Pulmonary artery endothelial cell (primary cell): ENCODE results near the gene TRIM14. TPM values are rescaled to one million over a fixed set of nuclear protein-coding genes. Genes with fewer than 3 reads are reported as not detected.
"Not testable (repeated sequence)": the region's sequence is repeated elsewhere in the genome, so short reads cannot be mapped to it uniquely, and the experiment has no call there.

Experiments used
- DNase-seq: peaks from one replicate; pipeline ENCODE4 v3.0.0-alpha.2; 2011; ENCODE audit warnings: low read depth, low spot score
- total RNA-seq: library from RNA; depleted of rRNA; stranded (reverse); fragments of >200 nt; gene quantifications from 2 replicates; pipeline ENCODE4 v1.2.3, GENCODE V29; 2014

The TRIM14 gene
- total RNA-seq, 1 donor from 2014 or later = 3.4 TPM

DNA sequence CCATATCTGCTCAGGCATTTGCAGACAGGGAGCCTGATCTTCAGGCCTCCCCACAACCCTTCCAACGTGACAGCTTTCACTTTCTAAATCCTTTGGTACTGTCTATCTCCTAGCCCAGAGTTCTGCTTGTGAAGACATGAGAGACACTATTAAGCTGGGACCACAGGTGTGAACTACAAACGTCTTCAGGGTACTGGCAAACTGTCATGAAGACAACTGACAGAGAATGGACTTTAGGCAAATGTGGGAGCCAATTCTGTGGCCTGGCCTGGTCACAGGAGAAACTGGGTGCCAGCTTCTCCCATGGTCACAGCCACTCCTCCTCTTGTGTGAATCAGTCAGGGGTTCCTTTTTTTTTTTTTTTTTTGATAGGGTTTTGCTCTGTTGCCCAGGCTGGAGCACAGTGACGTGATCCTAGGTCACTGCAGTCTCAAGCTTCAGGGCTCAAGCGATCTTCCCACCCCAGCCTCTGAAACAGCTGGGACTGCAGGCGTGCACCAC lies 10.4 kb downstream of the TRIM14 start:
- DNase-seq = no peak

DNA sequence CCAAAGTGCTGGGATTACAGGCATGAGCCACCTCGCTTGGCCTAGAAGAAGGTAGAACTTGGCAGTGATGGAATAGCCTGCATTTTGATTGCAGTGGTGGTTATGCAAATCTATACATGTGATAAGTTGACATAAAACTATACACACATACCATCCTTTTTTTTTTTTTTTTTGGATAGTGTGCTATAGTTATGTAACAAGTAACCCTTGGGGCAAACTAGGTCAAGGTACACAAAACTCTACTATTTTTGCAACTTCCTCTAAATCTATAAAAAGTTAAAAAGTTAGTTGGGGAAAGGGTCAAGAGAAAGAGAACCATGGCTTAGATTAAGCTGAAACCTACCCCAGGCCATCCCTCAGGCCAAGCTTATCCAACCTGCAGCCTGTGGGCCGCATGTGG lies 11.1 kb downstream of the TRIM14 start:
- DNase-seq = no peak

DNA sequence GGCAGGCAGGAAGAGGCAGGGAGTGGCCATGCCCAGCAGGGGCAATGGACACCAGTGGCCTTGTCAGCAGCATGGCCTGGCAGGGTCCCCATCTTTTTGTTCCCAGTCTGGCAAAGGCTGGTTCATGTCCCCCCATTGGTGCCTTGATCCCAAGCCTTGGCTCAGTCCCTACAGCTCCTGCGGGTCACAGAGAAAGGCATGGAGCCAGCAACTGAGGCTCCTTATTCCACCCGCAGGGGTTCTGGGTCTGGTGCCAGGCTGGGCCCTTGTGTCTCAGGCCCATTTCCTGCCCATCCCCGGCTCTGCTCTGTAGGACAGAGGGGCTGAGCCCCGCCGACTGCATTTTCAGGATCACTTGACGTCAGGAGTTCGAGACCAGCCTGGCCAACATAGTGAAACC lies 14.0 kb downstream of the TRIM14 start:
- no peak for DNase-seq

DNA sequence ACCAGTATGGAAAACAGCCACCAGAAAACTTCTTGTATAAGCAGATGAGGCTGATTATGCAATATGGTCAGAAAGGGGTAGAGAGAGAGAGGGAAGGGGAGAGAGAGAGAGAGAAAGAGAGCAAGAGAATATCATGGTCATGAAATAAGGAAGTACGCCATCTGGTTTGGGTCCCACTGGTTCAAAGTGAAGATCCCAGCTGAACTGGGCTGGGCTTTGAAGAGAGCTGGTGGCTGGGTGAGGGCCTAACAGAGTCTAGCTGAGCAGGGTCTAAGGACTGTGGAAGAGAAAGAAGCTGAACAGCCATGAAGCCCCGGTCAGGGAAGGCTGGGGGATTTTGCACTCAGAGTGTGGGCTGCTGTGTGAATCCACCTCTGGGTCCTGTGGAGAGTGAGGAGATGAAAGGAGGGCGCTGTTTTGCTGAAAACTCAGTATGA lies 14.6 kb downstream of the TRIM14 start:
- DNase-seq = no peak

DNA sequence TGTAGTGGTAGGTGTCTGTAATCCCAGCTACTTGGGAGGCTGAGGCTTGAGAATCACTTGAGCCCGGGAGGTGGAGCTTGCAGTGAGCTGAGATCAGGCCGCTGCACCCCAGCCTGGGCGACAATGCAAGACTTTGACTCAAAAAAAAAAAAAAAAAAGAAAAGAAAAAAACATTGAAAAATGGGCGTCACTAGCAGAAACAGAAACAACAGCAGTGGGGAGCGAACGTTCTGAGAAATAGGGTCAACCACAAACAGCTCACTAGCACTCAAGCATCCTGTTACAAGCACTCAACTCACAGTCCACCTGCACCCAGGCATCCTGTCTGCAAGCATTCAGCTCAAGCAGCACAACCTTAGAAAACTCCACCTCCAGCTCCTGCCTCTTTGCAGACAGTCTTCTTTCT lies 17.2 kb downstream of the TRIM14 start:
- DNase-seq = no peak

DNA sequence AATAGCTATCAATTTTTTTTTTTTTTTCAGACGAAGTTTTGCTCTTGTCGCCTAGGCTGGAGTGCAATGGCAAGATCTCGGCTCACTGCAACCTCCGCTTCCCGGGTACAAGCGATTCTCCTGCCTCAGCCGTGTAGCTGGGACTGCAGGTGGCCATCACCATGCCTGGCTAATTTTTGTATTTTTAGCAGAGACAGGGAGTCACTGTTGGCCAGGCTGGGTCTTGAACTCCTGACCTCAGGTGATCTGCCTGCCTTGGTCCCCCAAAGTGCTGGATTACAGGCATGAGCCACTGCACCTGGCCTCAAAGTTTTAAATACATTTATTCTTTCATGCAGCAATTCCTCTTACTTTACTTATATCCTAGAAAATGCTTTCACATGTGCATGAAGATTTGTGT lies 17.6 kb downstream of the TRIM14 start:
- no peak for DNase-seq

DNA sequence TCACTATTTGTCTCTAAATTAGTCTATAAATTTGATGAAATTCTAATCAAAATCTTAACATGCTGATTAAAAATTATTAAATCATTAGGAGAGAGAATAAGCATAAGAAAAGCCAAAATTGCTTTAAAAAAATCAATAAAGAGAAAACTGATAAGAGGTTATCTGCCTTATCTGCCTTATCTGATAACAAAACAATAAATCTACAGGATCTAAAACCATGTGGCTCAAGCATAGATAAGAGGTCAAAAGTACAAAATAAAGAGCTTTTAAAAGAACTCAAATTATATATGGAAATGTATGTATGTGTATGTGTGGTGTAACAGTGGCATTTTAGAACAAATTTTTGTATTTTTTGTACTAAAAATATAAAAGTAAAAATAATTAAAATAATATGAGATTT lies 18.6 kb downstream of the TRIM14 start:
- no peak for DNase-seq

DNA sequence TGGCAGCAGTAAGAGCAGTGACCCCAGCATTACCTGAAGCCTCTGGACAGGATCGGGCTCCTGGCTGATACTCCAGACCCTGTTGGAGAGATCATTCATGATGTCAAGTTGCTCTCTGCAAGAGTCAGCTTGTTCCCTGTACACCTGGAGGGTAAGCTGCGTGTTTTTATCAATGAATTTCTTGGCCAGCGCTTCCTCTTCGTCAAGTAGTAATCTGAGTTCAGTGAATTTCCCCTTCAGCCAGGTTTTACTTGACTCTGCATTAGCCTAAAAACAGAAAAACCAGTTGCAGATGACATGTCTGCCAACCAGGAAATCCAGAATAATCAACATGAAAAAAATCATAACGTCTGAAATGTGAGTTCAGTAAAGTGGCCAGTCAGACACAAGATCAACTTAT lies 19.1 kb downstream of the TRIM14 start:
- DNase-seq = no peak

DNA sequence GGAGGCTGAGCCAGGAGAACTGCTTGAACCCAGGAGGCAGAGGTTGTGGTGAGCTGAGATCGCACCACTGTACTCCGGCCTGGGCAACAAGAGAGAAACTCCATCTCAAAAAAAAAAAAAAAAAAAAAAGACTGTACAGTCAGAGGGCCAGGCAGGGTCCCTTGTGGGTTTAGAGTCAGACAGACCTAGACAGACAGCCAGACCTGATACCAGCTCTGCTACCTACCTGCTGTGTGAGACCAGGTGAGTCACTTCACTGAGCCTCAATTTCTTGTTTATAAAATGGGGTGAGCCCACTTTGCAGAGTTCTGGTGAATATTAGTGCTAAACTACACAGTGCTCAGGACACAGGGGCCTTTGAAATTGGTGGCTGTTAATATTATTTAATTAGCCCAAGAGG lies 19.7 kb downstream of the TRIM14 start:
- DNase-seq = no peak

DNA sequence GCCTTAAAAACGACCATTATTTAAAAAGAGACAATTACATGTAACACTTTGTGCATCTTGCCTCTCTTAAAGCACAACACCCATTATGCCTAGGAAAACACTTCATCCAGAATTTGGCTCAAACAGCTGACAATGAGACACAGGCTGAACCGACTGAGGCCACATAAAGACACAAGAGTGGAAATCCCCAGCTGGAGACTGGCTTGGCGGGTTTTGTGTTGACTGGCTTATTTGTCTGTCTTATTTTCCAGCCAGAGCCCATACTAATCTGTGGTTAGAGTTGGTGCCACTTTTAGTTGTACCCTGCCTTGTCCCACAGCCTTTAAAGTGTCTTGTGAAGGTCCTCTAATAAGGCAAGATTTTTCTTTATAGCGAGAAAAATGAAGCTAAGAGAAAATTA lies 21.2 kb downstream of the TRIM14 start:
- no peak for DNase-seq

DNA sequence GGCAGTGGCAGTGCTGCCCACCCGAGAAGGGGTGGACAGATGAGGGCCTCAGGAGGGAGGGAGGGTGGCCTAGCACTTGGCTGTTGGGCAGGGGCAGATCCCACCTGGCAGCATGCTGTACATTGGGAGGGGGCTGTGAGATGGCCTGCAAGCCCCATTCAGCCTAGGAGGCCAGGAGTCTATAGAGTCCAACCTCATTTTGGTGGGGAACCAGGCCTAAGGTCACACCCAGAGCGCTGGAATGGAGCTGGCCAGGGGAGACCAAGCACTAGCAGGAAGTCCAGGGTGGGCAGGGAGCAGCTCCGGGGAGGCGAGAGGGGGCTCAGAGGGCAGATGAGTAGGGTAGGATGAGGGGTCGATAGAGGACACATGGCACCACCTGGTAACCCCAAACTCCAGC lies 22.9 kb downstream of the TRIM14 start:
- DNase-seq = no peak

DNA sequence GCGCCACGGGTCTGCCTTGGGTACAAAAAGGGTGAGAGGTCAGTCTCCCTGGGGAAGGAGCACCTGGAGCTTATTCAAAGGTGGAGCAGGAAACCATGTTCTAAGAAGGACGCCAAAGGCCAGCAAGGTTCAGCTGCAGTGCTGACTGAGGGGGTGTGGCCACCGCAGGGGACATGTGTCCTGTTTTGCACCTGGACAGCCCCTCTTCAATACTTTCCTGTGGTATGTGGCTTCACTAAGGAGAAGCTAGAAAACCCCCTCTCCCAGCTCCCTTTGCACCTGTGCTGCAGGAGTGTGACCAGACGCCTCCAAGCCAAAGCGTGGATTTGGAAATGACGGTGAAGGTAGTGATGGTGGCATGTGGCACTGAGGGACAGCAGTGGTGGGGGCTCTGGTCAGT lies 23.6 kb downstream of the TRIM14 start:
- no peak for DNase-seq

DNA sequence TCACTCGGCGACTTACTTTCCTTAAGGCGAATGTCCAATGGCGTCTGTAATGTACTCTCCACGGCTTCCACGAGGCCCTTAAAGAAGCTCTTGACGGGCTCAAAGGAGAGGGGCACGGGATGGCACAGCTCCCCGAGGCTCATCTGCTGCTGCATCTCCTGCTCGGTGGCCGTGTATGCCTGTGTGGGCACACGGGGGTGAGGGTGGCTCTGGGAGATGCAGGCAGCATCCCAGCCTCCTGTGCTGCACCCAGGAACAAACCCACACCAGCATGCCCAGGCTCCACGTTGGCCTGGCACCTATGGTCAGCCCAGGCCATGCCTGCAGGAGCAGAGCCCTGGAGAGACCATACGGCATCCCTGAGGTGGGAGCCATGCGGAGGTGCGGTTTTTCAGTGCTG lies 24.2 kb downstream of the TRIM14 start:
- no peak for DNase-seq

DNA sequence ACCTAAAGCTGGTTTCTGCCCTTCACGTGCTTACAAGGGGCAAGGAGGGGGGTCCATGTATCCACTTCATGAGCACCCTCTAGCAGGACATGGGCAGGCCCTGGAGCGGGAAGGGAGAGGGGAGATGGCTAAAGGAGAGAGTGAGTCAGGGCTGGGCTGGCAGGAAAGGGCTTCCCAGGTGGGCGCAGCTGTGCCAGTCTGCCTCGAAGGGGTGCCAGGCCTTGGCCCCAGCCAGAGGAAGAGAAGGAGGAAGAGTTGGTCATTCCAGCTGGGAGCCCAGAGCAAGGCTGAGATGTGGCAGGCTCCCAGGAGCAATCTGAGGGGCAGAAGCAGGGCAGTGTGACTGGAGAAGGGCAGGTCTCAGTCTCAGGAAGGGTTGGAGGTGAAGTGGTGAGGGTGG lies 24.7 kb downstream of the TRIM14 start:
- no peak for DNase-seq

DNA sequence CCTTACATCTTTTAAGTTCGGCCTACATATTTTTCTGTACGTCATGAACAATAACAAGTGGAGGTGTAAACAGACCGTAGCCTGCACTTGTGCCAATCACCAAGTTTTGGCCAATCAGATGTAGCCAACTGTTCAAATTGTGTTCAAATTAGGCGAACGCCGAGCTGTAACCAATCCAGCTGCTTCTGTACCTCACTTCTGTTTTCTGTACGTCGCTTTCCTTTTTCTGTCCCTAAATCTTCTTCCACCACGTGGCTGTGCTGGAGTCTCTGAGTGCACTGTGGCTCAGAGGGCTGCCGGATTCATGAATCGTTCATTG lies 26.4 kb downstream of the TRIM14 start:
- no peak for DNase-seq

DNA sequence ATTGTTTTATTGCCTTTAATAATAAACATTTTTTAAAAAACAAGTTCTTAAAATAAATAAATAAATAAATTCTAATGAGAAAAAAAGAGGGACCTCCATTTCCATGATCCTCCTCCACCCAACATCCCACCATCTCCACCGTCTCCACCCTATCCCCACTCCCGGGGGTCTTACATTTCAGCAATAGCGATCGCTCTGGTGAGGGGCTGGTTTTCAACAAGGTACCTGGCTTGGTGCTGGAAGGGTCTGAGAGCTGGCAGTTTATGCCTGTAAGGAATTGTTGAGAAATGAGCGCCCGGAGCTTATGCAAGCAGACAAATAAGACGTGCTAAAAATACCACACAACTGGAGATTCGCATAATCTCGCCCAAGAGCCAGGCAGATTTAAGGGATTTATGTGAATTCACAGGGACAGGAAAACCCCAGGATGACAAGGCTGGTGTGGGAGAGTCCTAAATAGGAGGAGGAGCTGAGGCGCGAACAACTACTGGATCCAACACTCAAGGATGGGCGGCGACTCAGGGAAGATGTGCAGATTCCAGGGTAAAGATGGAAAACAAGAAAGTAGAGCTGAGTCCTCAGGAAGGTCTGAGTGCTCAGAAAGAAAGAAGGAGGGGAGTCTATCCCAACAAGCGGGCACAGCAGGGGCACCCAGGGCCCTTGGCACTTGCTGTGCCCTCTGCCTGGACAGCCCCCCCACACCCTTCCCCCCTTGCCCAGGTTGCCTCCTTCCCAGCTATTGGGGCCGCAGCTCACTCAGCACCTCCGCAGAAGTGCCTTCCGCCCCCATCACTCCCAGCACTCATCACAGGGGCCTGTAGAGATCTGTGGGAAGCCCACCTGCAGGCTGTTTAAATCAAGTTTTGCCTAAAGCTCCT lies 27.0 kb downstream of the TRIM14 start:
- no peak for DNase-seq

DNA sequence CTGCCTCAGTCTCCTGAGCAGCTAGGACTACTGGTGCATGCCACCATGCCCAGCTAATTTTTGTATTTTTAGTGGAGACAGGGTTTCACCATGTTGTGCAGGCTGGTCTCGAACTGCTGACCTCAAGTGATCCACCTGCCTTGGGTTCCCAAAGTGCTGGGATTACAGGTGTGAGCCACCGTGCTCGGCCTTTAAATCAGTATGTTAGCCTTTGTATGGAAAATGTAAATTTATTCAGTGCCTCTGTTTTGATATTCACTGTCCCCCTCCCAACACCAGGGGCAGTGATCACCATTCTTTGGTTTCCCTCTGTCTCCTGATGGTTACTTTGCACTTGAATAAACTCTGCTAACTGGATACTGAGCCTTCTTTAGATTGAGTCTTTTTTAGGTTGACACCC lies 28.3 kb downstream of the TRIM14 start:
- not testable (repeated sequence) for DNase-seq

DNA sequence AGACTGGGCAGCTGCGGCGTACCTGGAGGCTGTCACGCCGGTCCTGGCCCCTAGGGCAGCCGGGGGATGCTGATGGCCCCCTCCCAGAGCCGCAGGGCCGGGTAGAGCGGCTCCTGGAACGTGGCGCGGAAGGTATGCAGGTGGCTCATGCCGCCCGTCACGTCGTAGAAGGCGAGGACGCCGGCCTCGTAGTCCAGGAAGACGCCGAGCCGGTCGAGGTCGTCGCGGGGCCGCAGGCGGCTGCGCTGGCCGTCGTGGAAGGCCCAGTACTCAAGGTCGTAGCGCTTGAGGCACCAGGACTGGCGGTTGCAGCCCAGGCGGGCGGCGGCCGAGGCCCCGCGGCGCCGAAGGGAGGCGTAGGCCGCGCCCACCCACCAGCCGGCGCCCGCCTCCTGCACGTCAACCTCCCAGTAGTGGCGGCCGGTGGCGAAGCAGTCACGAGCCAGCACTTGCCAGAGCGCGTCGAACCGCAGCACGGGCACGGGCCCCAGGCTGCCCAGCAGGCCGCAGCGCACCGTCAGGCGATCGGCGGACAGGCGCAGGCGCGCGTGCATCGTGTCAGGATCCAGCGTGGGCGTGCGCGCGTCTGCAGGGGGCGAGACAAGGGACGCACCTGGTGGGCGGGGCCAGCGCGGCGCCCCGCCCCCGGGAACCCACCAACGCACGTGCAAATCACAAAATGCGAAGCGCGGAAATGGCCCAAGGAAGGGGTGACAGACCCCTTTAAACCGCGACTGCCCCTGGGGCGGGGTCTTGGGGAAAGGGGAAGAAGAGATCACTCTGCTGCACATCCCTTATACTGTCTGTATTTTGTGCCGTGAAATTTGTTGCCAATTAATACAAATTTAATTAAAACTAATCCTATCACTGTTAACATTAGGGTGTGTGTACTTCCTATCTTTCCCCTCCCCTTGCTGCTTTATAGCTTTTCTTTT lies 31.3 kb downstream of the TRIM14 start:
- no peak for DNase-seq

DNA sequence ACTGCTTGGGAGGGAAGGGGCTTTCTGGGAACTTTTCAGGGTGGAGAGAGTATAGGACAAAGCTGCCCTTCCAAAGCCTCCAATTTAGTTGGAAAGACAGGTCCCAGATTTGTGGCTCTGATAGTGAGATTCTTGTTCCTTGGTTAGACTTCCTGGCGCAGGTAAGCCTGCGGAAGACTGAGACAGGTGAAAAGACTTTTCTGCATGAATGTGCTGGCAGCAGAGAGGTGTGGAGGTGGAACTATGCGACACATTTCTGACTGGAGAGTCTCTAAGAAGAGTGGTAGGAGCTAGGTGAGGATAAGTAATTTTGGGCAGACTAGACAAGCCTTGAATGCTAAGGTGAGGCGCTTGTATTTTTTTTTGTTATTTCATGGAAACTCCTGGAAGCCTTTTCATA lies 32.6 kb downstream of the TRIM14 start:
- DNase-seq = no peak

DNA sequence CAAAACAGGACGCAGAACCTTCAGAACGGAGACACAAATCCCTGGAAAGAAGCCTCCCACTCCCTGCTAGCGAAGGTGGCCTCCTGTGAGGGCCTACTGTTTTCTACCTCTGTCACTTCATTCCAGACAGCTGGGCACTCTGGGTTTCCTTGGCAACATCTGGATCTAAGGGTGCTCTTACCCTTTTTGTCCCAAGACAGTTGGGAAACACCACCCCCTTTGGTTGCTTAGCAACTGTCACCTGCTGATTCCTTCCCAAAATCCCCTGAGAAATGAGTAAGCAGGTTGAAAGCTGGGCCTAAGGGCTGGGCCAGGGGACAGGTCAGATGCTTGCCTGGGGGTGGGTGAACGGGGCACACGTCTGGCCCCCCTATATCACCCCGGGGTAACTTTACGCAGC lies 33.1 kb downstream of the TRIM14 start:
- DNase-seq = no peak

DNA sequence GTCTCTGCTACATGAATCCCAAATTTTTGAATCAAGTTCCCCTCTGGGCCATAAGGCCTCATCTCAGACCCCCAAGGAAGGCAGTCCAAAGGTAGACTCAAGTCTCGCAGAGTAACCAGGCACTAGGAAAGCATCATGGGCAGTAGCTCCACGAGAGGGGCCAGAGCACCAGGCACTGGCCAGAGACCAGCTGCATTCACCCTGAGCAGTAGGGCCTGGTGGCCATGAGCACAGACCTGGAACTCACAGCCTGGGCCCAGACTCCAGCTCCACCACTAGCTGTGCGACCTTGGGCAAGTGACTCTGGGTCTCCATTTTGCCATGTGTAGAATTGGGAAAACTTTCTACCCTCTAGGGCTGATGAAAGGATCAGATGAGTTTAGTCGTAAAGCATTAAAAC lies 34.0 kb downstream of the TRIM14 start:
- DNase-seq = no peak

DNA sequence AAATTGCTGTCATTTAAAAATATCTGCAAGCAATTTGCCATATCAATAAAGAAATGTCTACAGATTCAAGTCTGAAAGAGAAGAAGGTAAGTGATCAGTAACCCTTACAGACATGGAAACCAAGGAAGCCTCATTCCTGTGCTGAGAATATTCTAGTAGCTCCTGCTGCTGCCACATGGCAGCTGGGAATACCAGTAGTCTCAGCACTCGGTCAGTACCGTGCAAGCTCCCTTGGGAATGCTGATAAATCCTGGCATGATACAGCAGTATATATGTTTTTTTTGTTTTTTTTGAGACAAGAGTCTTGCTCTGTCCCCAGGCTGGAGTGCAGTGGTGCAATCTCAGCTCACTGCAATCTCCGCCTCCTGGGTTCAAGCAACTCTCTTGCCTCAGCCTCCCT lies 34.6 kb downstream of the TRIM14 start:
- DNase-seq = no peak
